BJ (cell line): ENCODE results near the gene KCNIP3. TPM values are rescaled to one million over a fixed set of nuclear protein-coding genes. Genes with fewer than 3 reads are reported as not detected.
"Not testable (repeated sequence)": the region's sequence is repeated elsewhere in the genome, so short reads cannot be mapped to it uniquely, and the experiment has no call there.

Experiments used
- CTCF ChIA-PET: fragments of 350-600 bp; formaldehyde crosslinking; extraction: SDS; loops from one replicate; lab custom pipeline; 2021; ENCODE audit warnings: antibody characterized with exemption, inconsistent platforms; lab: Yijun Ruan, JAX
- POLR2A ChIA-PET: fragments of 300-600 bp; sonication (Branson Sonifier 250); formaldehyde crosslinking; extraction: SDS; loops from one replicate; lab custom pipeline; 2021; ENCODE audit warnings: antibody characterized with exemption; lab: Charles Lee
- DNase-seq: peaks from one replicate; pipeline ENCODE4 v3.0.0-alpha.2; 2011; ENCODE audit warnings: low read depth
- H3K27me3 ChIP-seq: 2 replicates; pipeline ENCODE4 v1.6.0; 2011; ENCODE audit warnings: low read length; ENCODE audit not compliant: control insufficient read depth, insufficient read depth
- H3K36me3 ChIP-seq: 2 replicates; pipeline ENCODE4 v1.5.1; 2011; ENCODE audit warnings: low read length; ENCODE audit not compliant: control insufficient read depth, insufficient read depth
- H3K4me3 ChIP-seq: 2 replicates; pipeline ENCODE4 v1.5.1; 2011; ENCODE audit warnings: low read depth, mild to moderate bottlenecking, control low read depth, low read length
- CTCF ChIP-seq: IDR thresholded peaks from 2 replicates; pipeline ENCODE4 v1.5.1; 2011; ENCODE audit warnings: low read depth, mild to moderate bottlenecking, control low read depth, inconsistent platforms, low read length, moderate library complexity; ENCODE audit not compliant: insufficient read depth
- polyA plus RNA-seq: library from polyadenylated mRNA; depleted of rRNA; stranded (reverse); fragments of >200 nt; gene quantifications from 2 replicates; pipeline ENCODE4 v1.2.3, GENCODE V29; 2011

KCNIP3 gene
- polyA plus RNA-seq, 1 experiment, result 4.1 TPM

DNA sequence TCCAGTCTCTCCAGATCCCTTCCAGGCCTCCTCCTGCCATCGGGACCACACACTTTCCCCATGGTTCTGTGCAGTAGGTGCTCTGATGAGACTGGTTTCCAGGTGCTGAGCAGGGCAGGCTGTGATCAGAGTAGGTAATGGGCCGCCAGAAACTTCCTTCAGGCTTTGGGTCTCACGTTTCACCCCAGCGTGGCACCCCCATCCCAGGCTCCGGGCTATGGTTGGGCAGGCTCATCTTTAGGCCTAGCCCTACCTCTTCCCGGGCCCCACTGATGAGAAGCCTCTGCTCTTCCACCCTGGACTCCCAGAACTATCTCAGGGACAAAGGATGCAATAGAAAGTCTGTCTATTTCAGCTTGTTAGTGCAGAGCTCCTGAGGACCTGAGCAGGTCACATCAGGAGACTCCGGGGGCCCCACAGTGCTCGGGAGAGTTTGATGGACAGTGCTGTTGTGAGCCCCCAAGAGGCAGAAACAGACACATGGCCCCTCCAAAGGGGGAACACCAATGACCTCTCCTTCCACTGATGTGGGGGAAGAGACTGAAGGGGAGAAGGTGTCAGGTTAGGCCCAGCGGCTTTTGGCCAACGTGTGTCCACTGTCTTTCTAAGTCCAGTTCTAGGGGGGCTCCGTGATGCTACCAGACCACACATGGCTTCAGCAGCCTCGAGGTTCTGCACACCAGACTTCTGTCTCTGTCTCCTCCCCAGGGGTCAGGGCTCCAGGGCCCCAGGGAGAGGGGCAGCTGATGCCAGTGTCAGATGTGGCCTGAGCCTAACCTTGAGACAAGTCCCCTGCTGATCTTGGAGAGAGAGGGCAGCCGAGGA, 28.7 kb upstream of the KCNIP3 start:
- peaks cover 2% of the 10 kb centered on the region for H3K27me3 ChIP-seq
- DNase-seq, result no peak
- ChIA-PET POLR2A (no interaction called here), CTCF (no interaction called here)
- H3K36me3 ChIP-seq, result no peaks in the 10 kb centered on the region
- TF ChIP-seq CTCF, result no peak
- H3K4me3 ChIP-seq, result no peak overlapping the region

GRCh38 chr2:95269036-95269680, 28.0 kb upstream of the KCNIP3 start:
- H3K4me3 ChIP-seq, result no peak overlapping the region
- no peak for DNase-seq
- no peak for TF ChIP-seq CTCF
- ChIA-PET CTCF (no interaction called here), POLR2A (no interaction called here)
- no peaks in the 10 kb centered on the region for H3K36me3 ChIP-seq
- H3K27me3 ChIP-seq, result peaks cover 2% of the 10 kb centered on the region

DNA sequence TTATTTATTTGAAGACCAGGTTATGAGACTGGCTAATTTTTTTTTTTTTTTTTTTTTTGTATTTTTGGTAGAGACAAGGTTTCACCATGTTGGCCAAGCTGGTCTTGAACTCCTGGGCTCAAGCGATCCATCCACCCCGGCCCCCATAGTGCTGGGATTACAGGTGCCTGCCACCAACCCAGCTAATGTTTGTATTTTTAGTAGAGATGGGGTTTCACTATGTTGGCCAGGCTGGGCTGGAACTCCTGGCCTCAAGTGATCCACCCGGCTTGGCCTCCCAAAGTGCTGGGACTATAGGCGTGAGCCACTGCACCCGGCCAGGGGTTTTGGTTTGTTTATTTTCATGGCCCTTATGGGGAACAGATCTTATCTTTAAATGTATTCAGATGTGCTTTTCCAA, 27.4 kb upstream of the KCNIP3 start:
- H3K27me3 ChIP-seq, CTCF ChIA-PET, H3K4me3 ChIP-seq, DNase-seq, H3K36me3 ChIP-seq, POLR2A ChIA-PET: not testable (repeated sequence)

GRCh38 chr2:95270541-95271081, 26.5 kb upstream of the KCNIP3 start:
- no peak overlapping the region for H3K4me3 ChIP-seq
- no peak for TF ChIP-seq CTCF
- H3K27me3 ChIP-seq, result no peaks in the 10 kb centered on the region; the same call in none of the 2 replicates
- no peak for DNase-seq
- CTCF ChIA-PET, result no interaction called here
- POLR2A ChIA-PET, result no interaction called here
- no peaks in the 10 kb centered on the region for H3K36me3 ChIP-seq

- ChIA-PET POLR2A (no interaction called here), CTCF (no interaction called here)
- no peak for DNase-seq
- Histone ChIP-seq H3K4me3 (no peak overlapping the region), H3K27me3 (no peaks in the 10 kb centered on the region; the same call in 1 of the 2 replicates), H3K36me3 (no peaks in the 10 kb centered on the region)
- TF ChIP-seq CTCF, result no peak
Observed at GRCh38 chr2:95271381-95271971, 25.7 kb upstream of the KCNIP3 start.
